Hematopoietic multipotent progenitor cell (in vitro differentiated cells): Measurements from ENCODE around the gene COMMD1. TPM values are rescaled to one million over a fixed set of nuclear protein-coding genes. Genes with fewer than 3 reads are reported as not detected.
"Not testable (repeated sequence)": the region's sequence is repeated elsewhere in the genome, so short reads cannot be mapped to it uniquely, and the experiment has no call there.

ENCODE experiments used
- DNase-seq, 3 donors: peaks; one replicate each; pipeline ENCODE4 v3.0.0-alpha.2; 2011 to 2015; ENCODE audit warnings: low read depth in 2 of 3, low spot score in 2 of 3
- total RNA-seq: library from RNA; depleted of rRNA; stranded (reverse); fragments of >200 nt; gene quantifications from one replicate; pipeline ENCODE4 v1.2.3, GENCODE V29; 2012

The COMMD1 gene
- 27.5 TPM for total RNA-seq

GRCh38 chr2:61905372-61906185 lies at the start of gene COMMD1:
Gene COMMD1, plus strand, starts transcription at chr2:61905674. Its CDS starts 5 bp downstream, at chr2:61905679.
- peak; percentile 61 to 82 (median 80) for DNase-seq

DNA sequence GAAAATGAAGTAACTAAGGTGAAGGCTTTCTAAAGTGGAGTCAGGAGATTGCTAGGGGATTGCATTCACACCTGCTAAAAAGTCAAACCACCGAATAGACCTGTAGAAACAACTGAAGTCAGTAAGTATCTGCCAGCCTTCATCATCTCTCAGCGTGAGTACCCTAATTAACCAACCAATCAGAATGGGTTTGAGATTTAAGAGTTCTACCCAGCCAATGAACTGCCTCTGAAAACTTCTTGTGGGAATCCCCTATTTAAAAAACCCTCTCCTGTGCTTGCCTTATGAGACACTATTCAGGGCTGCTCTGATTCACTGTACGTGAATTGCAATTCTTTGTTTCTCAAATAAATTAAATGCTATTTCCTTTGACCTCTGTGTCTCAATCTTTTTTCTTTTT lies 48.2 kb upstream of the COMMD1 start:
- DNase-seq: peak in 1 of 3 donors; percentile 3

- no peak for DNase-seq
Observed at GRCh38 chr2:61862085-61862484, 43.4 kb upstream of the COMMD1 start.

DNA sequence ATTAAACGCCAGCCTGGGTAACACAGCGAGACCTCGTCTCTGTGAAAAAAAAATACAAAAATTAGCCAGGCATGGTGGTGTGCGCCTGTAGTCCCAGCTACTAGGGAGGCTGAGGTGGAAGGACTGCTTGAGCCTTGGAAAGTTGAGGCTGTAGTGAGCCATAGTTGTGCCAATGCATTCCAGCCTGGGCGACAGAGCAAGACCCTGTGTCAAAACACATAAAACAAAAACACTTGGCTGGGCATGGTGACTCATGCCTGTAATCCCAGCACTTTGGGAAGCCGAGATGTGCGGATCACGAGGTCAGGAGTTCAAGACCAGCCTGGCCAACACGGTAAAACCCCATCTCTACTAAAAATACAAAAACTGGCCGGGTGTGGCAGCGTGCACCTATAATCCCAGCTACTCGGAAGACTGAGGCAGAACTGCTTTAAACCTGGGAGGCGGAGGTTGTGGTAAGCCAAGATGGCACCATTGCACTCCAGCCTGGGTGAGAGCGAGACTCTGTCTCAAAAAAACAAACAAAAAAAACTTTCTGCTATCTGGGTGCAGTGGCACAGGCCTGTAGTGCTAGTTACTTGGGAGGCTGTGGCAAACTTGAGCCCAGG lies 38.9 kb upstream of the COMMD1 start:
- not testable (repeated sequence) for DNase-seq

- DNase-seq: no peak
Observed at GRCh38 chr2:61876400-61876799, 29.1 kb upstream of the COMMD1 start.

DNA sequence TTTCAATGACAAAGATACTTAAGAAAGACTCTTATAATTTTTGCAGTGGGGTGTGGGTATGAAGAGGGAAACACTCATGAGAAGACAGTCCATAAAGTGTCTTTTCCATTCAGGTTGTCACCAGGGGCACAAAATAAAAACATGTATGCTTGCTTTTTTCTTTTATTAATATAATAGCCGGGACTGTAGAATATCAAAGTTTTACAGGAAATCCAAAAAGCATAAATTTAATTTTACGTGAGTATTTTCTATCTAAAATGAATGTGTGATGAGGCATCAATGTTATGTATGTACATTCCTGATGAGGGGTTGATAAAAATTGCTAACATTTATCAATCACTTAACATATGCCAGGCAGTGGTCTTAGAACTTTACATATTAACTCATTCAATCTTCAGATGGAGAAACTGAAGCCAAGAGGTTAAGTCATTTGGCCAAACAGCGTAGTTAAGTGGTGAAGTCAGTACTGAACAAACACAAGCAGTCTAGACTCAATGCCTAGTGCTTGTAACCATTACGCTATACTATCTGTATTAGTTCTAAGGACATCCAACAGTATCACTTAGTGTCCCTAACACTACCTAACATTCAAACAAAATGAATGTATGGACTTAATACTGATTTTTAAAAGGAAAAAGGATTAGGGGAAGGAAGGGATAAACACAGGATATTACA lies 27.8 kb upstream of the COMMD1 start:
- DNase-seq: no peak

GRCh38 chr2:61878761-61879160 lies 26.7 kb upstream of the COMMD1 start:
- DNase-seq: no peak

GRCh38 chr2:61879351-61879750 lies 26.1 kb upstream of the COMMD1 start:
- not testable (repeated sequence) for DNase-seq

- no peak for DNase-seq
Observed at GRCh38 chr2:61882850-61883249, 22.6 kb upstream of the COMMD1 start.

GRCh38 chr2:61885896-61886603 lies 19.4 kb upstream of the COMMD1 start:
- no peak for DNase-seq

- DNase-seq: no peak
Observed at GRCh38 chr2:61887717-61888266, 17.7 kb upstream of the COMMD1 start.

GRCh38 chr2:61888267-61889055 lies 17.0 kb upstream of the COMMD1 start, which contains the start of gene CCT4:
Gene CCT4, minus strand, starts transcription at chr2:61888656. Its CDS starts 149 bp downstream, at chr2:61888507.
- peak; percentile 91 to 98 (median 92) for DNase-seq

- peak in 1 of 3 donors; percentile 49 for DNase-seq
Observed at GRCh38 chr2:61898810-61899209, 6.7 kb upstream of the COMMD1 start.

DNA sequence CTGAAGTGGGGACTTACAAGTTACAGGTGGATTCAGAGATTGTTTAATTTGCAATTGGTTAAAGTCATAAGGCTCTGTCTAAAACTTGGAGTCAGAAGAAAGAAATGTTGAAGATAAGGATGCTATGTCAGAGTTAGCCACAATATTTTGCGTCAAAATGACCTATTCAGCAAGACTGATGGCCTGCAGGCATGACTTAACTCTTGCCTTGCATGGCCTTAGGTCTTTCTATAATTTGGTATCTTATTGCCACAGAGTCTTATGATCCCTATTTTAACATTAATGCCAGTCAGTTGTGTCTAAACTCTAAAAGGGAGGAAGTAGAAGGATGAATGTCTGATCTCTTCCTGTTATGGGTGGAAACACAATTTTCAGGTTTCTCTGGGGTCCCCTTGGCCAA lies 5.2 kb upstream of the COMMD1 start:
- DNase-seq: no peak

GRCh38 chr2:61906186-61906470 lies 654 bp downstream of the COMMD1 start:
- no peak for DNase-seq

- no peak for DNase-seq
Observed at GRCh38 chr2:61909116-61909515, 3.6 kb downstream of the COMMD1 start.

DNA sequence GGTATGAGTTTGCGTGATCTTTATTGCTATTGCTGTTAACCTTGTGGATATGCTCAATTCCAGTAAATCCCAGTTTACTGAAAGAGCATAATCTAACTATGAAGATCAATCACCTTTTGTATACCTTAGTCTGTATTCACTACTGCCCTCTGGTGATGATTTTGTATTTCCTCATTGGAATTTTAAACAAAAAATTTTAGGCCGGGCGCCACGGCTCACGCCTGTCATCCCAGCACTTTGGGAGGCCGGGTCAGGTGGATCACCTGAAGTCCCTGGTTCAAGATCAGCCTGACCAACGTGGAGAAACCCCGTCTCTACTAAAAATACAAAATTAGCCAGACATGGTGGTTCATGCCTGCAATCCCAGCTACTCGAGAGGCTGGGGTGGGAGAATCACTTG lies 5.1 kb downstream of the COMMD1 start:
- DNase-seq: no peak

DNA sequence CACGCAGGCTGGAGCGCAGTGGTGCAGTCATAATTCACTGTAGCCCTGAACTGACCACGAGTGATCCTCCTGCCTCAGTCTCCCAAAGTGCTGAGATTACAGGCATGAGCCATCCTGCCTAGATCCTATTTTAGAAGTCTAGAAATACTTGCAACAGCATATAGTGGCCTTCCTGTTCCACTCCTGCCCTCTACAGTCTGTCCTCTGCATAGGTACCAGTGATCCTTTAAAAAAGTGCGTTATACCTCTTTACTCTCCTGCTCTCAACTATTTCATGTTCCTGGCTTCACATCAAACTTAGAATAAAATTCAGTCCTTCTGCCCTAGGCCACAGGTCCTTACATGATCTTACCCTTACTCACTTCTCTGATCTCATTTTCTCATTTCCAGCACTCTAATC lies 6.0 kb downstream of the COMMD1 start:
- no peak for DNase-seq

DNA sequence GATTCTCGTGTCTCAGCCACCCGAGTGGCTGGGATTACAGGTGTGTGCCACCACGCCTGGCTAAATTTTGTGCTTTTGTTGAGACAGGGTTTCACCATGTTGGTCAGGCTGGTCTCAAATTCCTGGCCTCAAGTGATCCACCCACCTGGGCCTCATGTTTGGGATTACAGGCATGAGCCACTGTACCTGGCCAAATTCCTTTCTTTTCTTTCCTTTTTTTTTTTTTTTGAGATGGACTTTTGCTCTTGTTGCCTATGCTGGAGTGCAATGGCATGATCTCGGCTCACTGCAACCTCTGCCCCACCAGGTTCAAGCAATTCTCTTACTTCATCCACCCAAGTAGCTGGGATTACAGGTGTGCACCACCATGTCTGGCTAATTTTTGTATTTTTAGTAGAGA lies 9.3 kb downstream of the COMMD1 start:
- DNase-seq: not testable (repeated sequence)

DNA sequence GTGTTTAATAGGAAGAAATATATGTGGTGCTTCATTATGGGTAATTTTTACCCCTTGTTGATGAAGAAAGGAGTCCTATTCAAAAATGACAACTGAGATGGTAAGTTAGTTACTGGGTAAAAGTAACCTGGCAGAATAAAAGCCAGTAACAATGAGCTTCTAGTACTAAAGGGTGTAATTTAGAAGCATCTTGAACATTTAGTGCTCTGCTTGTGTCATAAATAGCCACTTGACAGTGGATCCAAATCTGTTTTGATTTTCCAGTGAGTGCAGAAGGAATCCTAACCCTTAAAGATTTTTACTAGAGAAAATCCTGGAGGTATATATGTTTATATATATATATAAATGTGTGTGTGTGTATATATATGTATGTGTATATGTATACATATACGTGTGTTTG lies 15.1 kb downstream of the COMMD1 start:
- no peak for DNase-seq
